ENCODE data around the gene YY1.

Gene YY1

GRCh38 chr14:100306101-100306997, 67.4 kb downstream of the YY1 start, which contains the start of gene SLC25A29:
Gene SLC25A29 (minus strand): TSS chr14:100306444. CDS start chr14:100306232, 212 bp downstream.
- TF ChIP-seq POLR2AphosphoS5 (IDR thresholded peaks at IDR 0.05; ENCODE audit: low read depth, low read length) (no peak), TAF1 (IDR thresholded peaks at IDR 0.05; ENCODE audit: borderline replicate concordance, insufficient read depth, low read length) (no peak), FOXP2 (optimal IDR thresholded peaks at IDR 0.05; ENCODE audit: borderline replicate concordance, extremely low read depth, extremely low read length, insufficient read depth) (peak; percentile 5)

DNA sequence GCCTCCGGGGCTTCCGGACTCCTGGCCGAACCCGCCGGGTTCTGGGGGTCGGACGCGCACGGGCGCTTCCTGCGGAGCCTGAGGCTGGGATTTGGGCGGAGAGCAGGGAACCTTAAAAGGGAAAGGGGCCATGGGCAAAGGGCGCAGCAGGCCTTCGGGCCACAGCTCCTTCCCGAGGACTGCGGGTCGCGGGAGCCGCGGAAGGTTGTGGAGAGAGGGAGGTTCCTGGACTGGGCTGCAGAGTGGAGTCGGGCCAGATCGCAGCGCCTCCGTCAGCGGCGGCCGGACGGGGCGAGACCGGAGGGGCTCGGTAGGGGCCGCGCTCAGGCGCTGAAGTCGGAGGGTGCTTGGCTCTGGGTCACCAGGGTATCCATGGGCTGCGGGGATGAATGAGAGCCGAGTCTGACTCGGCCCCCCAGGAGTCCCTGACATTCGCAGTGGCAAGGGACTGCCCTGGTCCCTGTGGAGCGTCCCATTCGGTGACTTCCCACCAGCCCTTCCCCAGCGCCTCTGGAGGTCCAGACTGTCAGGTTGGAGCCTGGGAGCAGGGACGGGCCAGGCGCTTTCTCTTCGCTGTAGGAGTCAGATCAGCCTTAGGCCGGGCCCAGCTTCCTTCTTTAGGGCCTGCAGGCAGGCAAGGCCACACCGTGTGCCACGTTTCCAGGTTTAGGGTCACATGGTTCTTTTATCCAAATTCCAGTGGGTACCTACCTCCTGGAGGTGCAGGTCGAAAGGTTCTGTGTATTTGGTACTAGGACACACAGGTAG, 68.2 kb downstream of the YY1 start:
- TF ChIP-seq FOXP2 (optimal IDR thresholded peaks at IDR 0.05; ENCODE audit: borderline replicate concordance, extremely low read depth, extremely low read length, insufficient read depth) (no peak), POLR2AphosphoS5 (IDR thresholded peaks at IDR 0.05; ENCODE audit: low read depth, low read length) (no peak), TAF1 (IDR thresholded peaks at IDR 0.05; ENCODE audit: borderline replicate concordance, insufficient read depth, low read length) (no peak), SIN3A (IDR thresholded peaks at IDR 0.05; ENCODE audit: borderline replicate concordance, insufficient read depth, low read length) (no peak)
- TF ChIP-seq, protein P1, sequence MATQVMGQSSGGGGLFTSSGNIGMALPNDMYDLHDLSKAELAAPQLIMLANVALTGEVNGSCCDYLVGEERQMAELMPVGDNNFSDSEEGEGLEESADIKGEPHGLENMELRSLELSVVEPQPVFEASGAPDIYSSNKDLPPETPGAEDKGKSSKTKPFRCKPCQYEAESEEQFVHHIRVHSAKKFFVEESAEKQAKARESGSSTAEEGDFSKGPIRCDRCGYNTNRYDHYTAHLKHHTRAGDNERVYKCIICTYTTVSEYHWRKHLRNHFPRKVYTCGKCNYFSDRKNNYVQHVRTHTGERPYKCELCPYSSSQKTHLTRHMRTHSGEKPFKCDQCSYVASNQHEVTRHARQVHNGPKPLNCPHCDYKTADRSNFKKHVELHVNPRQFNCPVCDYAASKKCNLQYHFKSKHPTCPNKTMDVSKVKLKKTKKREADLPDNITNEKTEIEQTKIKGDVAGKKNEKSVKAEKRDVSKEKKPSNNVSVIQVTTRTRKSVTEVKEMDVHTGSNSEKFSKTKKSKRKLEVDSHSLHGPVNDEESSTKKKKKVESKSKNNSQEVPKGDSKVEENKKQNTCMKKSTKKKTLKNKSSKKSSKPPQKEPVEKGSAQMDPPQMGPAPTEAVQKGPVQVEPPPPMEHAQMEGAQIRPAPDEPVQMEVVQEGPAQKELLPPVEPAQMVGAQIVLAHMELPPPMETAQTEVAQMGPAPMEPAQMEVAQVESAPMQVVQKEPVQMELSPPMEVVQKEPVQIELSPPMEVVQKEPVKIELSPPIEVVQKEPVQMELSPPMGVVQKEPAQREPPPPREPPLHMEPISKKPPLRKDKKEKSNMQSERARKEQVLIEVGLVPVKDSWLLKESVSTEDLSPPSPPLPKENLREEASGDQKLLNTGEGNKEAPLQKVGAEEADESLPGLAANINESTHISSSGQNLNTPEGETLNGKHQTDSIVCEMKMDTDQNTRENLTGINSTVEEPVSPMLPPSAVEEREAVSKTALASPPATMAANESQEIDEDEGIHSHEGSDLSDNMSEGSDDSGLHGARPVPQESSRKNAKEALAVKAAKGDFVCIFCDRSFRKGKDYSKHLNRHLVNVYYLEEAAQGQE (IDR thresholded peaks at IDR 0.05; ENCODE audit: insufficient read depth in 1 of 2, low read depth in 2 of 2, low read length in 2 of 2), result no peak

DNA sequence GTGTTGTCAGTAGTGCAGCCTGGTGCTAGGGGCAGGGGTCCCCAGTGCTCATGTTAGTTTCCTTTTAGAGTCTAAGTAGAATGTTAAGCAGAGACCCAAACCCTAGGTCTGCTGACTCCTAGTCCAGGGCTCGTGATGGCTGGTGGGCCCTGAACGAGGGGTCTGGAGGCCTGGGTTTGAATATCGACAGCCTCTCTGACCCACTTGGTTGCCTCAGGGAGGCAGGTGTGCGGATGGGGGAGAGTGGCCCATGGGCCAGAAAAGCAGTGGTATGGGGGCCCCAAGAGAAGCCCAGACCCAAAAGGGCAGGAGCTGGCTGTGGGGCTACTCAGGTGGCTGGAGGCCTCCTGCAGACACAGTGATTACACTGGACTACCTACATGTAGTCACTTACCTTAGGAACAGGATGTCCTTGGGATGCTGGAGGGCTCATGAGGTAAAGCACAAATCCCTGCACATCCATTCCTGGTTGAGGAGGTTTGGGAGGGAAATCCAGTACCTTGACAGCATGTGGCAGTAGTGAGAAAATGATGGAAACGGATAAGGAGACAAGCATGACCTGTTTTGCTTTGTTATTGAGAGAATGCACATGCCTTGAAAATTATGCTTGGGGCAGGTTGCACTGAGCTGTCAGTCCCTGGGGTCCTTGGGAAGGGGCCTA, 69.0 kb downstream of the YY1 start:
- TF ChIP-seq TAF1 (IDR thresholded peaks at IDR 0.05; ENCODE audit: borderline replicate concordance, insufficient read depth, low read length) (no peak), SIN3A (IDR thresholded peaks at IDR 0.05; ENCODE audit: borderline replicate concordance, insufficient read depth, low read length) (no peak), POLR2AphosphoS5 (IDR thresholded peaks at IDR 0.05; ENCODE audit: low read depth, low read length) (no peak), FOXP2 (optimal IDR thresholded peaks at IDR 0.05; ENCODE audit: borderline replicate concordance, extremely low read depth, extremely low read length, insufficient read depth) (no peak)
- TF ChIP-seq, protein P1 (IDR thresholded peaks at IDR 0.05; ENCODE audit: insufficient read depth in 1 of 2, low read depth in 2 of 2, low read length in 2 of 2), result no peak

GRCh38 chr14:100309028-100309737, 70.2 kb downstream of the YY1 start:
- no peak for TF ChIP-seq TAF1 (IDR thresholded peaks at IDR 0.05; ENCODE audit: borderline replicate concordance, insufficient read depth, low read length)
- TF ChIP-seq SIN3A (IDR thresholded peaks at IDR 0.05; ENCODE audit: borderline replicate concordance, insufficient read depth, low read length), result no peak
- TF ChIP-seq POLR2AphosphoS5 (IDR thresholded peaks at IDR 0.05; ENCODE audit: low read depth, low read length), result no peak
- TF ChIP-seq FOXP2 (optimal IDR thresholded peaks at IDR 0.05; ENCODE audit: borderline replicate concordance, extremely low read depth, extremely low read length, insufficient read depth), result no peak
- TF ChIP-seq, protein P1 (IDR thresholded peaks at IDR 0.05; ENCODE audit: insufficient read depth in 1 of 2, low read depth in 2 of 2, low read length in 2 of 2), result no peak

Measured in PFSK-1 (cell line).